Iris pigment epithelial cell (primary cell): Measurements from ENCODE around the gene LRRC74A.
"Not testable (repeated sequence)": the region's sequence is repeated elsewhere in the genome, so short reads cannot be mapped to it uniquely, and the experiment has no call there.

ENCODE experiments used
- DNase-seq: peaks from one replicate; pipeline ENCODE4 v3.0.0-alpha.2; 2011; ENCODE audit warnings: low read depth

Gene LRRC74A

GRCh38 chr14:76891391-76891790 is 65.2 kb downstream of the LRRC74A start:
- no peak for DNase-seq

- DNase-seq = no peak
Measured at GRCh38 chr14:76894308-76894707, 68.1 kb downstream of the LRRC74A start.

- DNase-seq = not testable (repeated sequence)
Measured at GRCh38 chr14:76898006-76898405, 71.8 kb downstream of the LRRC74A start.

GRCh38 chr14:76900682-76901081 is 74.5 kb downstream of the LRRC74A start:
- DNase-seq = no peak

GRCh38 chr14:76901171-76902055 is 75.2 kb downstream of the LRRC74A start:
- DNase-seq = no peak

GRCh38 chr14:76902591-76902990 is 76.4 kb downstream of the LRRC74A start:
- DNase-seq = no peak

- DNase-seq = peak; percentile 88
Measured at GRCh38 chr14:76904100-76904739, 78.0 kb downstream of the LRRC74A start.

- peak; percentile 97 for DNase-seq
Measured at GRCh38 chr14:76904740-76905569, 78.7 kb downstream of the LRRC74A start.

GRCh38 chr14:76908834-76909233 is 82.6 kb downstream of the LRRC74A start:
- no peak for DNase-seq

- no peak for DNase-seq
Measured at GRCh38 chr14:76909266-76909665, 83.1 kb downstream of the LRRC74A start.

GRCh38 chr14:76910371-76910890 is 84.2 kb downstream of the LRRC74A start:
- DNase-seq = no peak

GRCh38 chr14:76911473-76911872 is 85.3 kb downstream of the LRRC74A start:
- DNase-seq = no peak

- DNase-seq = not testable (repeated sequence)
Measured at GRCh38 chr14:76914533-76915081, 88.4 kb downstream of the LRRC74A start.

- no peak for DNase-seq
Measured at GRCh38 chr14:76916040-76916715, 90.0 kb downstream of the LRRC74A start.

- DNase-seq = peak; percentile 71
Measured at GRCh38 chr14:76917158-76917596, 91.0 kb downstream of the LRRC74A start.

GRCh38 chr14:76917745-76918255 is 91.6 kb downstream of the LRRC74A start:
- DNase-seq = no peak

- DNase-seq = peak; percentile 84
Measured at GRCh38 chr14:76918256-76918781, 92.1 kb downstream of the LRRC74A start.

GRCh38 chr14:76918782-76919394 is 92.7 kb downstream of the LRRC74A start:
- peak; percentile 97 for DNase-seq
